A549 (cell line): ENCODE results near the gene CPN1. TPM values are rescaled to one million over a fixed set of nuclear protein-coding genes. Genes with fewer than 3 reads are reported as not detected.

Source experiments
- ATAC-seq, 2 experiments: fragments of 200-7000 bp in 1 of 2; fragments of >200 bp in 1 of 2; cut with Nextera tagmentation in 1 of 2; cut with Tn5 transposase in 1 of 2; 3 replicates each; pipeline versions ENCODE4 v1.8.0 to v1.9.1; 2018 to 2020; ENCODE audit warnings: mild to moderate bottlenecking in 1 of 2, moderate library complexity in 1 of 2
- CTCF ChIA-PET: fragments of 300-600 bp; sonication (Branson Sonifier 250); formaldehyde crosslinking; extraction: SDS; loops from one replicate; lab custom pipeline; 2021; ENCODE audit warnings: antibody characterized with exemption, inconsistent platforms; lab: Yijun Ruan, JAX
- POLR2A ChIA-PET: fragments of 350-600 bp; formaldehyde crosslinking; extraction: SDS; loops from one replicate; lab custom pipeline; 2021; ENCODE audit warnings: antibody characterized with exemption, inconsistent platforms; lab: Yijun Ruan, JAX
- DNase-seq, 2 experiments: peaks; one replicate each; pipeline versions ENCODE4 v3.0.0 to v3.0.0-alpha.2; 2011 to 2016; ENCODE audit warnings: low read depth in 1 of 2, low spot score in 1 of 2
- FAIRE-seq: peaks from 2 replicates; lab custom pipeline; 2011; peaks lifted over from hg19 to GRCh38; lab: Jason Lieb, UNC
- H3K27ac ChIP-seq, 2 experiments: fragments of >200 bp; sonication (Bioruptor Twin); formaldehyde crosslinking; 3 replicates each; pipeline ENCODE4 v1.5.1; 2016 to 2017
- H3K4me1 ChIP-seq: fragments of >200 bp; sonication (Bioruptor Twin); formaldehyde crosslinking; 3 replicates; pipeline ENCODE4 v1.6.1; 2016
- H3K4me2 ChIP-seq: fragments of >200 bp; sonication (Bioruptor Twin); formaldehyde crosslinking; 3 replicates; pipeline ENCODE4 v1.6.1; 2016
- H3K4me3 ChIP-seq: fragments of >200 bp; sonication (Bioruptor Twin); formaldehyde crosslinking; 3 replicates; pipeline ENCODE4 v1.5.1; 2016
- H3K9me3 ChIP-seq: fragments of >200 bp; sonication (Bioruptor Twin); formaldehyde crosslinking; 3 replicates; pipeline ENCODE4 v1.6.1; 2016
- BCL3 ChIP-seq: fragments of >200 bp; sonication (Bioruptor Twin); formaldehyde crosslinking; IDR thresholded peaks from 3 replicates; pipeline ENCODE4 v1.6.1; 2016
- BHLHE40 ChIP-seq: IDR thresholded peaks from 2 replicates; pipeline ENCODE4 v1.6.1; 2012; ENCODE audit warnings: low read depth, low read length, inconsistent platforms
- CHD4 ChIP-seq: fragments of 200-600 bp; sonication (generic); IDR thresholded peaks from 2 replicates; pipeline ENCODE4 v1.6.1; 2016; ENCODE audit warnings: antibody characterized with exemption, mild to moderate bottlenecking, borderline replicate concordance
- EHF ChIP-seq: fragments of 250-450 bp; sonication (Bioruptor Pico); IDR thresholded peaks from 2 replicates; pipeline ENCODE4 v1.5.0; 2020; ENCODE audit warnings: mild to moderate bottlenecking
- FOSB ChIP-seq: fragments of 250-450 bp; sonication (Bioruptor Pico); IDR thresholded peaks from 2 replicates; pipeline ENCODE4 v1.5.0; 2020; ENCODE audit warnings: mild to moderate bottlenecking, moderate library complexity
- FOSL2 ChIP-seq, 2 experiments: fragments of 450-650 bp in 1 of 2; fragments of >200 bp in 1 of 2; sonication (Bioruptor Twin) in 1 of 2; formaldehyde crosslinking; IDR thresholded peaks; 2 replicates each; pipeline versions ENCODE4 v1.5.0 to v1.6.1; 2016 to 2020; ENCODE audit warnings: mild to moderate bottlenecking in 1 of 2, moderate library complexity in 1 of 2
- GATA3 ChIP-seq: IDR thresholded peaks from 2 replicates; pipeline ENCODE4 v1.6.1; 2012; ENCODE audit warnings: borderline replicate concordance
- HEYL ChIP-seq: fragments of 250-450 bp; sonication (Bioruptor Pico); IDR thresholded peaks from 2 replicates; pipeline ENCODE4 v1.8.0; 2021; ENCODE audit warnings: mild to moderate bottlenecking, moderate library complexity
- HOXA7 ChIP-seq: fragments of 250-450 bp; sonication (Bioruptor Pico); IDR thresholded peaks from 2 replicates; pipeline ENCODE4 v1.5.0; 2020; ENCODE audit warnings: mild to moderate bottlenecking, moderate library complexity
- KDM1A ChIP-seq: fragments of 200-600 bp; sonication (generic); IDR thresholded peaks from 2 replicates; pipeline ENCODE4 v1.6.1; 2016; ENCODE audit warnings: low read depth, mild to moderate bottlenecking
- KDM5A ChIP-seq: fragments of 200-600 bp; sonication (generic); IDR thresholded peaks from 2 replicates; pipeline ENCODE4 v1.6.1; 2016; ENCODE audit warnings: antibody characterized with exemption, mild to moderate bottlenecking
- MYC ChIP-seq: IDR thresholded peaks from 2 replicates; pipeline ENCODE4 v1.6.1; 2012; ENCODE audit warnings: mild to moderate bottlenecking, inconsistent platforms, low read length, improper control_type of control experiment, borderline replicate concordance
- NR3C1 ChIP-seq: fragments of >200 bp; sonication (Bioruptor Twin); formaldehyde crosslinking; IDR thresholded peaks from 3 replicates; pipeline ENCODE4 v1.6.1; 2017
- PHF8 ChIP-seq: fragments of 200-600 bp; sonication (generic); IDR thresholded peaks from 2 replicates; pipeline ENCODE4 v1.6.1; 2016; ENCODE audit warnings: low read depth, mild to moderate bottlenecking, antibody characterized with exemption, moderate library complexity, borderline replicate concordance
- POLR2A ChIP-seq: IDR thresholded peaks from 2 replicates; pipeline ENCODE4 v1.6.1; 2012; ENCODE audit warnings: mild to moderate bottlenecking, low read length
- REST ChIP-seq: fragments of 200-600 bp; sonication (generic); IDR thresholded peaks from 2 replicates; pipeline ENCODE4 v1.6.1; 2016; ENCODE audit warnings: antibody characterized with exemption, mild to moderate bottlenecking, moderate library complexity
- TFCP2L1 ChIP-seq: fragments of 250-450 bp; sonication (Bioruptor Pico); IDR thresholded peaks from 2 replicates; pipeline ENCODE4 v1.5.0; 2021; ENCODE audit warnings: mild to moderate bottlenecking
- ZC3H11A ChIP-seq: fragments of 450-650 bp; IDR thresholded peaks from 2 replicates; pipeline ENCODE4 v1.6.1; 2014; ENCODE audit warnings: antibody characterized with exemption, mild to moderate bottlenecking
- ZFP36 ChIP-seq: fragments of 450-650 bp; IDR thresholded peaks from 2 replicates; pipeline ENCODE4 v1.6.1; 2014; ENCODE audit warnings: borderline replicate concordance; ENCODE audit not compliant: partially characterized antibody
- ZSCAN20 ChIP-seq: fragments of 250-450 bp; sonication (Bioruptor Pico); IDR thresholded peaks from 2 replicates; pipeline ENCODE4 v1.8.0; 2022; ENCODE audit warnings: mild to moderate bottlenecking, moderate library complexity
- WGBS: methylation state at CpG from one replicate; pipeline ENCODE4 v1.1.6; 2017; ENCODE audit errors: missing lambda C conversion rate; 5-methylcytosine and 5-hydroxymethylcytosine counted together
- polyA plus RNA-seq, 4 experiments: library from polyadenylated mRNA; depleted of rRNA in 3 of 4; stranded (reverse); fragments of >200 nt; fragmentation: RNase III in 1 of 4; extraction: RNeasy Plus Mini Kit Qiagen cat#74134 plus additional on column Dnase treatment in 1 of 4; gene quantifications; 2 replicates in 3 of 4; 3 replicates in 1 of 4; pipeline ENCODE4 v1.2.3, GENCODE V29; 2011 to 2017
- TF ChIP-seq, protein P1 (sequence below): fragments of 250-450 bp; sonication (Bioruptor Pico); IDR thresholded peaks from 2 replicates; pipeline ENCODE4 v1.5.0; 2021; ENCODE audit warnings: mild to moderate bottlenecking, moderate library complexity, borderline replicate concordance
- TF ChIP-seq, protein P2 (sequence below): fragments of 150-350 bp; IDR thresholded peaks from 2 replicates; pipeline ENCODE4 v1.6.1; 2014; ENCODE audit warnings: low read depth, mild to moderate bottlenecking, low read length
- TF ChIP-seq, protein P3 (sequence below): fragments of 450-650 bp; IDR thresholded peaks from 2 replicates; pipeline ENCODE4 v1.6.1; 2014; ENCODE audit warnings: antibody characterized with exemption

The CPN1 gene
- polyA plus RNA-seq, 2 of the 4 experiments (the other 2 are of a cell fraction) = 0.52 to 3.2 TPM

DNA sequence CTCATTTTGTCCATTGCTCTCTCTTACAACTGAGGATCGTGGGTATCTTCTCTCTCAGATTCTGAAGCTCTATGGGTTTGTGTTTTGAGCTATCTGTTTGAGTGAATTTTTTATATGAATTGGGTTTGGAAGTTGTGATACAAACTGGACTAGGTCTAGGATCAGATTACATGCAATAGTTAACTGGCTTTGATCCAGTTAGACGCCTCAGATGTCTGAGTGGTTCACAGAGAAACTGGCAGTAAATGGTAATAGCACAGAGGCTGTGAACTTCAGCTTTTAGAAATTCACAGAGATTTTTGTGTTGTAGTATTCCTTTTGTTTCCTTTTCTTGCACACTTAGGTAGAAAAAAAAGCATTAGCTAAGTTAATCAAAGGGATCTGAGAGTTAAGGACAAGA, 59.3 kb downstream of the CPN1 start:
- POLR2A ChIA-PET = no interaction called here
- WGBS = 49% methylated on average over 2 of the region's 2 CpGs
- ATAC-seq = no peak
- peak overlapping the region; percentile 19 to 93; a peak in 4 of 6 replicates for H3K27ac ChIP-seq
- peak overlapping the region; percentile 29 for H3K4me2 ChIP-seq
- 0 out of 3 replicates have a peak, but pooled peaks cover 3% of the 10 kb centered on the region for H3K9me3 ChIP-seq
- no peak for TF ChIP-seq FOSL2 (IDR thresholded peaks at IDR 0.05)
- TF ChIP-seq FOSL2 (CRISPR knock-in tag; IDR thresholded peaks at IDR 0.05) = no peak
- no peak for TF ChIP-seq BHLHE40
- no peak for TF ChIP-seq REST
- TF ChIP-seq ZSCAN20 = no peak
- no peak for TF ChIP-seq KDM5A
- TF ChIP-seq GATA3 = no peak
- no peak for TF ChIP-seq BCL3
- TF ChIP-seq, protein P1, sequence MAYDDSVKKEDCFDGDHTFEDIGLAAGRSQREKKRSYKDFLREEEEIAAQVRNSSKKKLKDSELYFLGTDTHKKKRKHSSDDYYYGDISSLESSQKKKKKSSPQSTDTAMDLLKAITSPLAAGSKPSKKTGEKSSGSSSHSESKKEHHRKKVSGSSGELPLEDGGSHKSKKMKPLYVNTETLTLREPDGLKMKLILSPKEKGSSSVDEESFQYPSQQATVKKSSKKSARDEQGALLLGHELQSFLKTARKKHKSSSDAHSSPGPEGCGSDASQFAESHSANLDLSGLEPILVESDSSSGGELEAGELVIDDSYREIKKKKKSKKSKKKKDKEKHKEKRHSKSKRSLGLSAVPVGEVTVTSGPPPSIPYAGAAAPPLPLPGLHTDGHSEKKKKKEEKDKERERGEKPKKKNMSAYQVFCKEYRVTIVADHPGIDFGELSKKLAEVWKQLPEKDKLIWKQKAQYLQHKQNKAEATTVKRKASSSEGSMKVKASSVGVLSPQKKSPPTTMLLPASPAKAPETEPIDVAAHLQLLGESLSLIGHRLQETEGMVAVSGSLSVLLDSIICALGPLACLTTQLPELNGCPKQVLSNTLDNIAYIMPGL = no peak
- TF ChIP-seq HEYL (CRISPR knock-in tag) = no peak
- TF ChIP-seq, all 56 proteins: peak for 0
- H3K4me1 ChIP-seq = peaks cover 58% of the 10 kb centered on the region
- no peak for FAIRE-seq
- no peak for DNase-seq
- H3K4me3 ChIP-seq = no peak overlapping the region
- CTCF ChIA-PET = interaction anchor here (0.9 to 9.9 kb wide), 5 partner anchors 13 to 176 kb away, joined by 3 to 86 read pairs (median 14); partner anchors contain the start of gene DNMBP

GRCh38 chr10:100021322-100021721, 60.3 kb downstream of the CPN1 start:
- H3K4me2 ChIP-seq = peak overlapping the region; percentile 80
- DNase-seq (peak in 1 of 2 experiments; percentile 52), ATAC-seq (peak in 1 of 2 experiments; percentile 40; a peak in 3 of 6 replicates)
- no peaks in the 10 kb centered on the region for H3K9me3 ChIP-seq
- ChIA-PET POLR2A (no interaction called here), CTCF (interaction anchor here (1.3 to 9.9 kb wide), 5 partner anchors 12 to 175 kb away, joined by 3 to 86 read pairs (median 14); partner anchors contain the start of gene DNMBP)
- WGBS = 71% methylated on average over 1 of the region's 1 CpG
- H3K27ac ChIP-seq = peak overlapping the region; percentile 80 to 93
- TF ChIP-seq ZFP36 (no peak), TFCP2L1 (CRISPR knock-in tag) (no peak), KDM5A (no peak), CHD4 (no peak), MYC (no peak), NR3C1 (no peak), POLR2A (no peak), BCL3 (no peak), EHF (CRISPR knock-in tag) (no peak), HOXA7 (CRISPR knock-in tag) (no peak), BHLHE40 (no peak), KDM1A (no peak), ZC3H11A (no peak), PHF8 (no peak), FOSB (CRISPR knock-in tag) (no peak)
- TF ChIP-seq, protein P2, sequence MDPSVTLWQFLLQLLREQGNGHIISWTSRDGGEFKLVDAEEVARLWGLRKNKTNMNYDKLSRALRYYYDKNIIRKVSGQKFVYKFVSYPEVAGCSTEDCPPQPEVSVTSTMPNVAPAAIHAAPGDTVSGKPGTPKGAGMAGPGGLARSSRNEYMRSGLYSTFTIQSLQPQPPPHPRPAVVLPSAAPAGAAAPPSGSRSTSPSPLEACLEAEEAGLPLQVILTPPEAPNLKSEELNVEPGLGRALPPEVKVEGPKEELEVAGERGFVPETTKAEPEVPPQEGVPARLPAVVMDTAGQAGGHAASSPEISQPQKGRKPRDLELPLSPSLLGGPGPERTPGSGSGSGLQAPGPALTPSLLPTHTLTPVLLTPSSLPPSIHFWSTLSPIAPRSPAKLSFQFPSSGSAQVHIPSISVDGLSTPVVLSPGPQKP = no peak
- TF ChIP-seq, protein P3, sequence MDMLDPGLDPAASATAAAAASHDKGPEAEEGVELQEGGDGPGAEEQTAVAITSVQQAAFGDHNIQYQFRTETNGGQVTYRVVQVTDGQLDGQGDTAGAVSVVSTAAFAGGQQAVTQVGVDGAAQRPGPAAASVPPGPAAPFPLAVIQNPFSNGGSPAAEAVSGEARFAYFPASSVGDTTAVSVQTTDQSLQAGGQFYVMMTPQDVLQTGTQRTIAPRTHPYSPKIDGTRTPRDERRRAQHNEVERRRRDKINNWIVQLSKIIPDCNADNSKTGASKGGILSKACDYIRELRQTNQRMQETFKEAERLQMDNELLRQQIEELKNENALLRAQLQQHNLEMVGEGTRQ = no peak
- TF ChIP-seq, all 56 proteins: peak for 0
- peaks cover 58% of the 10 kb centered on the region for H3K4me1 ChIP-seq
- FAIRE-seq = no peak
- H3K4me3 ChIP-seq = no peak overlapping the region
